Activated B cell treated with CpG ODN at 0.5 μM for 24 hours (primary cell): ENCODE data around the gene PDIK1L. TPM values are rescaled to one million over a fixed set of nuclear protein-coding genes. Genes with fewer than 3 reads are reported as not detected.

Experiments
- ATAC-seq: fragments of 200-7000 bp; cut with Tn5 transposase; one replicate; pipeline ENCODE4 v1.10.0; 2021; ENCODE audit warnings: low read depth, mild to moderate bottlenecking, moderate library complexity
- CTCF ChIA-PET: fragments of 350-600 bp; sonication (Branson Sonifier 250); formaldehyde crosslinking; loops from one replicate; lab custom pipeline; 2021; ENCODE audit warnings: antibody characterized with exemption; lab: Charles Lee
- POLR2A ChIA-PET: fragments of 350-600 bp; sonication (Branson Sonifier 250); formaldehyde crosslinking; loops from one replicate; lab custom pipeline; 2021; ENCODE audit warnings: antibody characterized with exemption; lab: Charles Lee
- DNase-seq: peaks from one replicate; pipeline ENCODE4 v3.0.0; 2022
- H3K27ac Mint-ChIP-seq: one replicate; pipeline ENCODE4 v1.8.0; 2020; ENCODE audit warnings: mixed read lengths
- H3K27me3 Mint-ChIP-seq: one replicate; pipeline ENCODE4 v1.8.0; 2021; ENCODE audit warnings: mixed read lengths
- H3K36me3 Mint-ChIP-seq: one replicate; pipeline ENCODE4 v1.8.0; 2021; ENCODE audit warnings: low read depth, mixed read lengths
- H3K4me1 Mint-ChIP-seq: one replicate; pipeline ENCODE4 v1.8.0; 2021; ENCODE audit warnings: mixed read lengths
- H3K4me3 Mint-ChIP-seq: one replicate; pipeline ENCODE4 v1.8.0; 2020; ENCODE audit warnings: mild to moderate bottlenecking, mixed read lengths
- H3K9me3 Mint-ChIP-seq: one replicate; pipeline ENCODE4 v1.8.0; 2020; ENCODE audit warnings: mixed read lengths
- intact Hi-C: fragments of 100-400 bp; cut with micrococcal nuclease; formaldehyde crosslinking; loops from one replicate; pipeline ENCODE4 v1.15.1; 2024
- total RNA-seq: library from RNA; stranded (reverse); gene quantifications from 2 replicates; pipeline ENCODE4 v1.2.3, GENCODE V29; 2022
- TF ChIP-seq, protein P1 (sequence below): fragments of 200-600 bp; IDR thresholded peaks from one replicate; pipeline ENCODE4 v1.8.0; 2022; ENCODE audit warnings: antibody characterized with exemption, mild to moderate bottlenecking

PDIK1L gene
- total RNA-seq, 1 donor from 2014 or later: 10.5 TPM

DNA sequence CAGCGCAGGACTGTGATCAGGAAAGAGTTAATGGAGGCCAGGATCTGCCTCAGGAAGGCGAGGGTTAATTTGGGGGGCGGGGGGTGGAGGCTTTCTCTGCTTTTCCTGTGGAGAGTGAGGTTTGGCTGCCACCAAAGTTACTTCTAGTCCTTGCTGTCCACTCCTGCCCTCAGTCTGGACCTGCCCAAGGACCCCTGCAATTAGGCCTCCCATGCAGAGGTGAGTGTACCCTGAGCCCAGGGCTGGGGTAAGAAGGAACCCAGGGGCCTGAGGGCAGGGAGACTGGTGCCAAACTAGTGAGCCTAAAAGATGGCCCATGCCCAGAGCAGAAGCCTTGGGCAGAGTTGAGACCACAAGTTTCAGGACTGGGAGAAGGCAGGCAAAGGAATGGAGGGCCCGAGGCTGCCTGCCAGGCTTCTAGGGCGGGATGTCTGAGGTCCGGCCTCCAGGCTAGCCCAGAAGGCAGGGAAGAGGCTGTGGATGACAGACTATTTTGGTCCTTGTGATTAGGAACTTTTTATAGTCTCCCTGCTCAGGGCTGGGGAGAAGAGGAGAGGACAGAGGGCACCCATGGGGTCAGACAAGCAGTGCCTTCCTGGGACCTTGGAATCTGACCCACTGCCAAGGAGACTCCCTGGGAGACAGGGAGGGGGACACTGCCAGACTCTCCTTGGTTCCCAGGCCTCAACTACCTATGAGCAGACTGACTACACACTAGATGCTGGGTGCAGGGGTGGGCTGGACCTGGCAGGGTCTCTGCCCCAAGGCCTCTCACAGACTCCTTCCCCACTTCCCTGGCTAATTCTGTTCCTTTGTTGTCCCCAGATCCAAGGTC lies 47.5 kb downstream of the PDIK1L start, which contains the start of gene FAM110D:
Gene FAM110D (plus strand): TSS at position 172 of the 835 bp plus-strand sequence. CDS start 2,213 bp downstream, outside the sequence.
- CTCF ChIA-PET: no interaction called here
- peaks cover 40% of the 10 kb centered on the region for H3K27me3 Mint-ChIP-seq

DNA sequence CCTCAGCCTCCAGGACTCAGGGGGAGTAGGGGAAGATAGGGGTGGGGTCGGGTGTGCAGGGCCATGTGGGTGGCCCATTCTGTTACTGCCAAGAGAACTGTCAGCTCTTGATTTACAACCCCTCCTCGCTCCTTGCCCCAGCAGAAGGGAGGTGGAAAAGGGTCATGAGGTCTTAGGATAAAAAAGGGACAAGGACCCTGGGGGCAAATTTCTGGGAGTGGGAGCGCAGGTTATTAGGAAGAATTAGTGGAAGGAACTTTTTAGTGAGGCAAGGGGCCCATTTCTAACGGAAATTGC lies 48.1 kb downstream of the PDIK1L start:
- ChIA-PET CTCF (no interaction called here), POLR2A (interaction anchor here (0.7 kb wide), 1 partner anchor 1421 kb away, joined by 6 read pairs; no protein-coding TSS in a partner anchor)
- no peak for DNase-seq
- H3K9me3 Mint-ChIP-seq: no peaks in the 10 kb centered on the region
- no peaks in the 10 kb centered on the region for H3K36me3 Mint-ChIP-seq
- H3K27ac Mint-ChIP-seq: no peak overlapping the region
- peaks cover 40% of the 10 kb centered on the region for H3K27me3 Mint-ChIP-seq
- peaks cover 12% of the 10 kb centered on the region for H3K4me1 Mint-ChIP-seq
- TF ChIP-seq, protein P1, sequence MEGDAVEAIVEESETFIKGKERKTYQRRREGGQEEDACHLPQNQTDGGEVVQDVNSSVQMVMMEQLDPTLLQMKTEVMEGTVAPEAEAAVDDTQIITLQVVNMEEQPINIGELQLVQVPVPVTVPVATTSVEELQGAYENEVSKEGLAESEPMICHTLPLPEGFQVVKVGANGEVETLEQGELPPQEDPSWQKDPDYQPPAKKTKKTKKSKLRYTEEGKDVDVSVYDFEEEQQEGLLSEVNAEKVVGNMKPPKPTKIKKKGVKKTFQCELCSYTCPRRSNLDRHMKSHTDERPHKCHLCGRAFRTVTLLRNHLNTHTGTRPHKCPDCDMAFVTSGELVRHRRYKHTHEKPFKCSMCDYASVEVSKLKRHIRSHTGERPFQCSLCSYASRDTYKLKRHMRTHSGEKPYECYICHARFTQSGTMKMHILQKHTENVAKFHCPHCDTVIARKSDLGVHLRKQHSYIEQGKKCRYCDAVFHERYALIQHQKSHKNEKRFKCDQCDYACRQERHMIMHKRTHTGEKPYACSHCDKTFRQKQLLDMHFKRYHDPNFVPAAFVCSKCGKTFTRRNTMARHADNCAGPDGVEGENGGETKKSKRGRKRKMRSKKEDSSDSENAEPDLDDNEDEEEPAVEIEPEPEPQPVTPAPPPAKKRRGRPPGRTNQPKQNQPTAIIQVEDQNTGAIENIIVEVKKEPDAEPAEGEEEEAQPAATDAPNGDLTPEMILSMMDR: no peak
- H3K4me3 Mint-ChIP-seq: no peak overlapping the region
- intact Hi-C loops: loop anchor here (5.0 kb wide), 2 partner anchors 122 to 252 kb away; partner anchors contain the start of gene STMN1
- ATAC-seq: no peak

More for the DNA sequence above, 47.5 kb downstream of the PDIK1L start, which contains the start of gene FAM110D:
- H3K4me3 Mint-ChIP-seq: no peak within 1 kb of the TSS
- H3K9me3 Mint-ChIP-seq: no peaks in the 10 kb centered on the region
- intact Hi-C loops: no loop called here
- TF ChIP-seq, protein P1: no peak
- ATAC-seq (no peak), DNase-seq (no peak)
- no peaks in the 10 kb centered on the region for H3K36me3 Mint-ChIP-seq
- POLR2A ChIA-PET: interaction anchor here (0.7 kb wide), 1 partner anchor 1422 kb away, joined by 6 read pairs; no protein-coding TSS in a partner anchor
- H3K27ac Mint-ChIP-seq: no peak within 1 kb of the TSS
- peaks cover 9% of the 10 kb centered on the region for H3K4me1 Mint-ChIP-seq

DNA sequence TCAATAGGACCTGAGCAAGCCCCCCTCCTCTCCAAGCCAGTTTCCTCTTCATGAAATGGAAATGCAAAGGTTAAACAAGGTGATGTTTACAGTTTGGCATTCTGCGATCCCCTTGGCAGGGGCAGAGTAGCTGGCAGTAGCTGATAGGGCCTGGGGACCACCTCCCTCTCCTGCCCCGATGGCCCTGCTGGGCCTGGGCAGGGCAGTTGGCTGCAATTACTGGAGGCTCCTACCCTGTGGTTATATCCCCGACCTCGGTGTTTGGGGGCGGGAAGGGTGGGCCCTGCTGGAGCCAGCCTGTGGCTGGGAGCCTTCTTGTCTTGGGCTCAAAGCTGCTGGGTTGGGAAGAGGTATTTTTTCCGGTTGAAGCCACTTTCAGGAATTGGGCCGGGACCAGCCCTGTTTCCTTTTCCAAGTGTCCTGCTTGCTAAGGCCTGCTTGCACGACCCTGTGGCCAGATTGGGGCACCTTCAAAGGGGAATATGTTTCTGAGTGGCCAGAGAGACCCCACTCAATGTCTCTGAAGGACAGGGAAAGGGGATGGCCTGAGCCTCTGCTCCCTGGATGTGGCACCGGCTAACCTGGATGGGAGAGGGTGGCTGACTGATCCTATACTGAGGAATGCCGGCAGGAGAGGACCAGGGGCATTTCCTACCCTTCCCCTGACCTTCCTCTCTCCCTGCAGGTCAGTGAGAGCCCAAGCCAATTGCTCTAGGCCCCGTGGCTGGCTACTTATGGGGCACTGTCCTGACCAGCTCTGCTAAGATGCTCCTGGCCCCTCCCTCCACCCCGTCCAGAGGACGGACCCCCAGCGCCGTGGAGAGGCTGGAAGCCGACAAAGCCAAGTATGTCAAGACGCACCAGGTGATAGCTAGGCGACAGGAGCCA lies 49.1 kb downstream of the PDIK1L start:
- ChIA-PET CTCF (no interaction called here), POLR2A (no interaction called here)
- Mint-ChIP-seq H3K36me3 (no peaks in the 10 kb centered on the region), H3K27ac (no peak overlapping the region), H3K9me3 (no peaks in the 10 kb centered on the region), H3K4me3 (no peak overlapping the region), H3K27me3 (peaks cover 31% of the 10 kb centered on the region), H3K4me1 (peaks cover 13% of the 10 kb centered on the region)
- intact Hi-C loops: loop anchor here (5.0 kb wide), 2 partner anchors 123 to 253 kb away; partner anchors contain the start of gene STMN1
- no peak for ATAC-seq
- TF ChIP-seq, protein P1: no peak
- DNase-seq: no peak

DNA sequence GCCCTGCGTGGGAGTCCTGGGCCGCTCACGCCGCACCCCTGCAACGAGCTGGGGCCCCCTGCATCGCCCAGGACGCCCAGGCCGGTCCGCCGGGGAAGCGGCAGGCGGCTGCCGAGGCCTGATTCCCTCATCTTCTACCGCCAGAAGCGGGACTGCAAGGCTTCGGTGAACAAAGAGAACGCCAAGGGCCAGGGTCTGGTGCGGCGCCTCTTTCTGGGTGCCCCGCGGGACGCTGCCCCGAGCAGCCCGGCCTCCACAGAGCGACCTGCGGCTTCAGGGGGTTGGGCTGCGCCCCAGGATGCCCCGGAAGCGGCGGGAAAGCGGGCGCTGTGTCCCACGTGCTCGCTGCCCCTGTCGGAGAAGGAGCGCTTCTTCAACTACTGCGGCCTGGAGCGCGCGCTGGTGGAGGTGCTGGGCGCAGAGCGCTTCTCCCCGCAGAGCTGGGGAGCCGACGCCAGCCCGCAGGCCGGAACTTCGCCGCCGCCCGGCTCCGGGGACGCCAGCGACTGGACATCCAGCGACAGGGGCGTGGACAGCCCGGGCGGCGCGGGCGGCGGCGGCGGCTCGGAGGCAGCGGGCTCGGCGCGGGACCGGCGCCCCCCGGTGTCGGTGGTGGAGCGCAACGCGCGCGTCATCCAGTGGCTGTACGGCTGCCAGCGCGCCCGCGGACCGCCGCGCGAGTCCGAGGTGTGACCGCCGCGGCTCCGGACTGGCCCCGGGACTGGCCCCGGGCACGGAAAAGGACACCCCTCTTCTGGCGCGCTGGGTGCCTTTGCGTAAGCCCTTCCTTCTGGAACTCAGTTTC lies 50.0 kb downstream of the PDIK1L start:
- no peaks in the 10 kb centered on the region for H3K9me3 Mint-ChIP-seq

More for the DNA sequence above, 50.0 kb downstream of the PDIK1L start:
- POLR2A ChIA-PET: no interaction called here
- DNase-seq: peak; percentile 54
- CTCF ChIA-PET: interaction anchor here (0.8 to 1.0 kb wide), 3 partner anchors 11 to 57 kb away, joined by 3 to 5 read pairs (median 3); no protein-coding TSS in a partner anchor
- peak; percentile 64 for ATAC-seq
- H3K27me3 Mint-ChIP-seq: peaks cover 26% of the 10 kb centered on the region
- H3K4me3 Mint-ChIP-seq: peak overlapping the region; percentile 59
- H3K27ac Mint-ChIP-seq: no peak overlapping the region
- H3K4me1 Mint-ChIP-seq: peaks cover 13% of the 10 kb centered on the region
- intact Hi-C loops: loop anchor here (5.0 kb wide), 2 partner anchors 124 to 254 kb away; partner anchors contain the start of gene STMN1
- H3K36me3 Mint-ChIP-seq: no peaks in the 10 kb centered on the region
- TF ChIP-seq, protein P1: no peak
